Activated CD8-positive, alpha-beta memory T cell treated with anti-CD3 and anti-CD28 coated beads, Interleukin-2, amount 10 ng/mL, durations not matched to agents 7 days and 5 days (primary cell): ENCODE results near the gene ADAMTS12. TPM values are rescaled to one million over a fixed set of nuclear protein-coding genes. Genes with fewer than 3 reads are reported as not detected.

Experiments
- ATAC-seq: fragments of 150-1000 bp; cut with Tn5 transposase; one replicate; pipeline ENCODE4 v1.10.0; 2021; ENCODE audit warnings: moderate library complexity
- CTCF ChIA-PET: fragments of 350-600 bp; sonication (Branson Sonifier 250); formaldehyde crosslinking; loops from one replicate; lab custom pipeline; 2021; ENCODE audit warnings: antibody characterized with exemption; lab: Charles Lee
- DNase-seq: peaks from one replicate; pipeline ENCODE4 v3.0.0-alpha.2; 2020
- H3K27ac Mint-ChIP-seq: one replicate; pipeline ENCODE4 v1.8.0; 2021; ENCODE audit warnings: mild to moderate bottlenecking, mixed read lengths
- H3K27me3 Mint-ChIP-seq: one replicate; pipeline ENCODE4 v1.8.0; 2021; ENCODE audit warnings: mixed read lengths
- H3K36me3 Mint-ChIP-seq: one replicate; pipeline ENCODE4 v1.8.0; 2021; ENCODE audit warnings: mild to moderate bottlenecking, mixed read lengths
- H3K4me1 Mint-ChIP-seq: one replicate; pipeline ENCODE4 v1.8.0; 2021; ENCODE audit warnings: mixed read lengths
- H3K4me3 Mint-ChIP-seq: one replicate; pipeline ENCODE4 v1.8.0; 2021; ENCODE audit warnings: mild to moderate bottlenecking, moderate library complexity, mixed read lengths
- H3K9me3 Mint-ChIP-seq: one replicate; pipeline ENCODE4 v1.8.0; 2022; ENCODE audit warnings: low read depth, mixed read lengths
- total RNA-seq, 2 experiments: library from RNA; stranded (reverse); gene quantifications; one replicate each; pipeline ENCODE4 v1.2.3, GENCODE V29; 2021

Gene ADAMTS12
- total RNA-seq, 2 experiments from 2014 or later = not detected

DNA sequence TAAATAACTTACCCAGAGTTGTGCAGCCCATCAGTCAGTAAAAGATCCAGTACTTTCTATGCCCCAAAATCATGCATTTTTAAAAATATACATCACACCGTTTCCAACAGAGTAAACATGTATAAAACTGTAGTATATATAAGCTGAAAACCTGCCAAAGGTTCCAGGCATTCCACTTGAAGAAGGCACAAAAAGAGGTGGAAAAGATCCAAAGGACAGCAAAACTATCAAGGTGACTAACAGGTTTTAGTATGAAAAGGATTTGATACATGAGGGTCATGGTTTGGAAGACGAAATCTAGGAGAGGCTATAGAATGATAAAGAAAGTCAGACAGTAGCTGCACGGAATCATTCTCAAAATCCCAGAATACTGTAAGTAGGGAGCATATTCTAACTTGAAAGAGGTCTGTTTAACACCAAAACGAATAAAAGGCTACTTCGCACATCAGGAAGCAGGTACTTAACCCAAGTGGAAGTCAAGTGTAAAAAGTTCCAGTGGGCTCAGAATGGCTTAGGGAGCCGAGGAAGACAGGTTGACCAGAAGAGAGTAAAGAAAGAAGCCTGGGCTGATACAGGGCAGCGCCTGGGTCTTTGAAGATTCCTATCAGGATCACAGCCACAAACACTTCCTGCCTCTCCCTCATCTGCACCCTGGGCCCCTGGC is 207.2 kb downstream of the ADAMTS12 start:
- H3K4me3 Mint-ChIP-seq = no peak overlapping the region
- no peaks in the 10 kb centered on the region for H3K36me3 Mint-ChIP-seq
- CTCF ChIA-PET = no interaction called here
- no peaks in the 10 kb centered on the region for H3K4me1 Mint-ChIP-seq
- no peaks in the 10 kb centered on the region for H3K9me3 Mint-ChIP-seq
- peaks cover 3% of the 10 kb centered on the region for H3K27me3 Mint-ChIP-seq
- H3K27ac Mint-ChIP-seq = no peak overlapping the region
- no peak for ATAC-seq
- no peak for DNase-seq

- no peak for DNase-seq
- no peak for ATAC-seq
- no peak overlapping the region for H3K4me3 Mint-ChIP-seq
- no peak overlapping the region for H3K27ac Mint-ChIP-seq
- CTCF ChIA-PET = no interaction called here
- H3K27me3 Mint-ChIP-seq = peaks cover 3% of the 10 kb centered on the region
- no peaks in the 10 kb centered on the region for H3K4me1 Mint-ChIP-seq
- H3K36me3 Mint-ChIP-seq = no peaks in the 10 kb centered on the region
- no peaks in the 10 kb centered on the region for H3K9me3 Mint-ChIP-seq
Measured at GRCh38 chr5:33679791-33680190, 212.0 kb downstream of the ADAMTS12 start.

DNA sequence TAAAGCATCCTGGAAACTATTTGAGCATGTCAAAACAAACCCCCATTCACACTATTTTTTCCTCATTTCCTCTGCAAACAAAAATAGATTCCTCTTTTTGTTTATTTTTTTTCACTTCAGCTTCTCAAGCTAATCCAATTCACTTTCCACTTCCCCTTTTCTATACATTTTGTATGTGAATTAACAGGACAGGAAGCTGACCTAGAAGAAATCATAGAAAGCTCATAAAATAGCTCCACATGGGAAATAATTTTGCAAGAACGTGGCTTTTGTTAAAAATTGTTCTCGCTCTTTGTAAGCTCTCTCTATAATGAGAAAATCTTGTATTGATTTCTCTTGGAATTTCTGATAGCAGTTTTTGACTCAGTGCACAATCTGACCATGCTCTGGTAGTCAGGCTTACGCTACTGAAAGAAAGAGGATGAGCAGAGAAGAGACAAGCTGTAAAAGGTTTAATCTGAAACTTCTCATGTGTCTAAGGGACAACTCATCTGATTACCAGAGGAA is 215.8 kb downstream of the ADAMTS12 start:
- Mint-ChIP-seq H3K4me1 (no peaks in the 10 kb centered on the region), H3K36me3 (no peaks in the 10 kb centered on the region), H3K4me3 (no peak overlapping the region), H3K9me3 (no peaks in the 10 kb centered on the region), H3K27ac (no peak overlapping the region), H3K27me3 (no peaks in the 10 kb centered on the region)
- ATAC-seq (no peak), DNase-seq (no peak)
- CTCF ChIA-PET = no interaction called here

- no peak for DNase-seq
- H3K27ac Mint-ChIP-seq = no peak overlapping the region
- no peak overlapping the region for H3K4me3 Mint-ChIP-seq
- no peaks in the 10 kb centered on the region for H3K36me3 Mint-ChIP-seq
- ATAC-seq = no peak
- no peaks in the 10 kb centered on the region for H3K9me3 Mint-ChIP-seq
- CTCF ChIA-PET = no interaction called here
- H3K4me1 Mint-ChIP-seq = no peaks in the 10 kb centered on the region
- no peaks in the 10 kb centered on the region for H3K27me3 Mint-ChIP-seq
Measured at GRCh38 chr5:33671700-33672291, 220.0 kb downstream of the ADAMTS12 start.

DNA sequence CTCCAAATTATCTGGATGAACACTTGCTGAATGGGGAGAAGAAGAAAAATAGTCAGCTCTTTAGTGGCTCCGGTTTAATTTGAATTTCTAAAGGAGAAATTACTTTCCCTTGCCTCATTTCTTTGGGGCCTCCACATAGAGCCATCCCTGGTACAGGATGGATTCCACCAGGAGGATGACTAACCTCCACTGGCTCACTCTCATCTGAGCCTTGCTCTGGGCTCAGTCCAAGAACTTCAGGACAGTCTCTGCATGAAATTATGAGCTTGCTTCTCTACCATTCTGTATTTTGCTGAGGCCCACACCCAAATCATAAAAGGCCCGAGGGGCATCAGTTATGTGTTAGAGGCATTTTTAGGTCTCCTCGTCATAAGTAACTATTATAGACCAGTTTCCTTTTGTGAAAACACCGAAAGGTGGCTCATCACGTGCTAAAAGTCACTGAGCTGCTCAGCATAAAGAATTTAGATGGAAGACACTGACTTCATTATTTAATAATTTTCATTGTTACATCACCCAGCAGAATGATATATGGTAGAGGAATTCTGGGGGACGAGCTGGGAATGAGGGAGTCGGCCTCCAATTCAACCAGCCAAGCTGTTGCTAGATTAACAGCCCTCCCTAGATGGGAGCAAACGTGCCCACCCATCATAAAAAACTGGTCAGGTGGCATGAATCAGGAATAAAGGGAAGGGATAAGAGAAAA is 228.9 kb downstream of the ADAMTS12 start:
- no peaks in the 10 kb centered on the region for H3K9me3 Mint-ChIP-seq
- H3K4me1 Mint-ChIP-seq = no peaks in the 10 kb centered on the region
- CTCF ChIA-PET = no interaction called here
- H3K27me3 Mint-ChIP-seq = peaks cover 2% of the 10 kb centered on the region
- DNase-seq = no peak
- ATAC-seq = no peak
- no peak overlapping the region for H3K27ac Mint-ChIP-seq
- no peaks in the 10 kb centered on the region for H3K36me3 Mint-ChIP-seq
- no peak overlapping the region for H3K4me3 Mint-ChIP-seq

DNA sequence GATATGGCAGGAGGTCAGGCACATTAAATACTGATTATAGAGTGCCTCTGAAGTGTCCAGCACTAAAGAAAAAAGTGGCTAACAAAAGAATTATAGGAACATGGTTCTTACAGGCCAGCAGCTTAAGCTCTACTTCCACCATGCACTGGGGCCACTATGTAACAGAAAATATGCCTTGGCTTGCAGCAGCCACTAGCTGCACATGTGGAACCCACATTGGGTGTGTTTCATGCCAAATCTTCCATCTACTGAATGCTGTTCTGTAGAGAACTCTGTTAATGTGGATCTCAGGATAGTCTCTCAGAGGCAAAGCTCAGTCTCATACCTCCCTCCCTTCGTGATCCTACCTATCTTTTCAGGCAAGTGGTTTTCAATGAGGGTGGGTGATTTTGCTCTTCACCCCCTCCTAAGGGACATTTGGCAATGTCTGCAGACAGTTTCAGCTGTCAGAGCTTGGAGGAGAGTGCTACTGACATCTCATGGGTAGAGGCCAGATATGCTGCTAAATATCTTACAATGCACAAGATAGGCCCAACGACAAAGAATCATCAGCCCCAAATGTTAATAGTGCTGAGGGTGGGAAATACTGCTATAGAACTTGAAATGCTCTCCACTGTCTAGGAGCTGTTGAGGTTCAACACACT is 232.1 kb downstream of the ADAMTS12 start:
- H3K27ac Mint-ChIP-seq = no peak overlapping the region
- no peaks in the 10 kb centered on the region for H3K36me3 Mint-ChIP-seq
- H3K9me3 Mint-ChIP-seq = no peaks in the 10 kb centered on the region
- peaks cover 2% of the 10 kb centered on the region for H3K27me3 Mint-ChIP-seq
- H3K4me3 Mint-ChIP-seq = no peak overlapping the region
- DNase-seq = no peak
- CTCF ChIA-PET = no interaction called here
- H3K4me1 Mint-ChIP-seq = no peaks in the 10 kb centered on the region
- ATAC-seq = no peak

DNA sequence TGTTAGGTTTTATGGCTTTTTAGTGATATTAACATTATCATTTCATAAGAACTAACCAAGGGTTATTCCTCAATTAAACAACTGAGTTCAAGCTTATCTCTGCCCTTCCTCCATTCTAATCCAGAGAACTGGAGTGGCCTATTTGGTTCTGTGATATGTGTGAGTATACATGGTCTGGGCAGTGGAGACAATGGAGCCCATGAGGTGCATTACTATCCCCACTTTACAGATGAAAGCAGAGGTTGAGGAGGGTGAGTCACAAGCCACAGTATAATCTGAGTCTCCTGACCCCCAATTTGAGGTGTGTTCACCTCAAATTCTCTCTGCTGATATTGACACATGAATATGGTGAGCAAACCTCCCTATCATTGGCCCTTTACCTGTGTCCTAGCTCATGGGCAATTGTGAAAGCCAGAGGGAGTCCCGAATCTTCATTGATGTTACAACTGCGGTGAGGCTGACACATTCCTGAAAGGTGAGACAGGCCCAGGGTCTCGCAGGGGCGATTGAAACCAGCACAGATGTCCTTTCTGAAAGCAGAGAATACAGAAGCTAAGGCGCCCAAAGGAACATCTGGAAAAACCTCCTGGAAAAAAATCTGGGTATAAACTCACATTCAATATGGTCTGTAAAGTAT is 233.9 kb downstream of the ADAMTS12 start:
- DNase-seq = no peak
- Mint-ChIP-seq H3K4me3 (no peak overlapping the region), H3K9me3 (no peaks in the 10 kb centered on the region), H3K27ac (no peak overlapping the region), H3K27me3 (no peaks in the 10 kb centered on the region), H3K4me1 (no peaks in the 10 kb centered on the region), H3K36me3 (no peaks in the 10 kb centered on the region)
- ATAC-seq = no peak
- CTCF ChIA-PET = no interaction called here

DNA sequence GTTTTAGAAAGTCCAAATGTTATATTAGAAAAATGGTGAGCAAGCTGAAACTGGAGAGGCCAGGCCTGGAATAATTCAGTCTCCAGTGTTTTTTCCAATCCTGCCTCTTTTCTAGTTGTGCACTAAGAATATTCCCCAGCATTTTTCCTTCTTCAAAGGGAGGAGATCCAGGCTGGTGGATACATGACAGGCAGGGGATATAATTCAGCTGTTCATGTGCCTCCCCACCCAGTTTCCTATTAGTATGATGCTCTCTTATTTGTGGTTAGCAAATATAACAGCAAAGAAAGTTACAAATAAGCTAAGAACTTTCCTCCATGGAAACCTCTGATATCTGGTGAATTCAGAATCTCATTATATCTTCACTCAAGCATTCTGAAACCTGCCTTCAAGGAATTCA is 234.6 kb downstream of the ADAMTS12 start:
- CTCF ChIA-PET = interaction anchor here (0.6 kb wide), 1 partner anchor 543 kb away, joined by 3 read pairs; no protein-coding TSS in a partner anchor
- no peak overlapping the region for H3K27ac Mint-ChIP-seq
- DNase-seq (no peak), ATAC-seq (no peak)
- H3K4me3 Mint-ChIP-seq = no peak overlapping the region
- H3K27me3 Mint-ChIP-seq = no peaks in the 10 kb centered on the region
- H3K9me3 Mint-ChIP-seq = no peaks in the 10 kb centered on the region
- no peaks in the 10 kb centered on the region for H3K4me1 Mint-ChIP-seq
- no peaks in the 10 kb centered on the region for H3K36me3 Mint-ChIP-seq

GRCh38 chr5:33650911-33651310 is 240.9 kb downstream of the ADAMTS12 start:
- ATAC-seq = no peak

GRCh38 chr5:33649549-33650482 is 242.0 kb downstream of the ADAMTS12 start:
- CTCF ChIA-PET = no interaction called here
- ATAC-seq (no peak), DNase-seq (no peak)
- Mint-ChIP-seq H3K36me3 (no peaks in the 10 kb centered on the region), H3K27me3 (no peaks in the 10 kb centered on the region), H3K27ac (no peak overlapping the region), H3K4me1 (no peaks in the 10 kb centered on the region), H3K4me3 (no peak overlapping the region), H3K9me3 (no peaks in the 10 kb centered on the region)

More at GRCh38 chr5:33650911-33651310, 240.9 kb downstream of the ADAMTS12 start:
- Mint-ChIP-seq H3K36me3 (no peaks in the 10 kb centered on the region), H3K27me3 (no peaks in the 10 kb centered on the region), H3K27ac (no peak overlapping the region), H3K4me1 (no peaks in the 10 kb centered on the region), H3K4me3 (no peak overlapping the region), H3K9me3 (no peaks in the 10 kb centered on the region)
- no peak for DNase-seq
- CTCF ChIA-PET = no interaction called here

DNA sequence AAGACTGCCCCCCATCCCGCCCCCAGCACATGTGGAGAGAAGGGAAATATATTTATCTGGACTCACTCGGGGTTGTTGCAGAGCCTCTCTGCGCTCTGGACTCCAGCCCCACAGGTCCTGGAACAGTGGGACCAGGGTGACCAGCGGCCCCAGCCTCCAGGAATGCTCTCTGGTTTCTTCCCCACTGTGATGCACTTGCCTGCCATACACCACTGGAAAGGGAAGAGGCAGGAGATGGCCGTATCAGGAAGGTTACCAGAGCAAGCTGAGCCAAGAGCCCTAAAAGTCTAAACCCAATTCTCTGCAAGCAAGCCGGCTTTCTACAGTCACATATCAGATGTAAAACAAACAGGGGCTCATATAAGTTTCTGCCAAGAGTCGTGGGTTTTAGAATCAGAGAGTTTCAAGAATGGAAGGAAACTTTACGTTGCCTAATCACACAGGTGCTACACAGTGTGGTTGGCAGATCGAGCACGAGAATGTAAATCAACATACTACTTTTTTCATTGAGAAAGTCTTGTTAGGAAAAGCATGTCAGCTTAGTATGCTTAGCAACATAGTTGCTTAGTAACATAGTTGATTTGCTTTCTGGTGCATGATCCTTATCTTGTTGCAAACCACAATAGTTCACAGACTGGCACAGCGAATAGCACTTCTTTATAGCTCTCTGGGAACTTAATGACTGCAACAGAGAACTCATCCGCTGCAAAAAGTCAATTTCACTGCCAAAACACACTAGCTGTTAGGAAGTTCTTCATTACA is 249.9 kb downstream of the ADAMTS12 start:
- CTCF ChIA-PET = no interaction called here
- DNase-seq (no peak), ATAC-seq (peak; percentile 39)
- H3K4me3 Mint-ChIP-seq = no peak overlapping the region
- H3K27ac Mint-ChIP-seq = no peak overlapping the region
- H3K4me1 Mint-ChIP-seq = no peaks in the 10 kb centered on the region
- no peaks in the 10 kb centered on the region for H3K36me3 Mint-ChIP-seq
- H3K9me3 Mint-ChIP-seq = peaks cover 2% of the 10 kb centered on the region
- H3K27me3 Mint-ChIP-seq = no peaks in the 10 kb centered on the region

DNA sequence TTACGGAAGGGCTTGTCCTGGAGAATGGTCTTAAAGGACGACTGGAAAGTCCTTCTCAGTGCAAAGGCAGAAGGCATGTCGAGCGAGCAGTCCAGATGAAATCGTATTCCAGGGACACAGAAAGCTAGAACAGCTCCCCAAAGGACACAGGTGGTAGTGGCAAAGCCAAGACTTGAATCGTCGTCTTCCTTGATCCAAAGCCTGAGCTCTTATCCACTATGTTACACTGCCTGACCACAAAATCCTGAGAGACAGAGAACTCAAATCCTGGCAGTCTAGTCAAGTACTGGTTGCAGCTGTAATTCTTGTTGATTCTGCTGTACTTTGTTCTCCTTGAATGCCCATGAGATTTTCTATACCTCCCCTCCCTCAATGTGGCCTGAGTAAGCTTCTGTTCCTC is 252.3 kb downstream of the ADAMTS12 start:
- H3K9me3 Mint-ChIP-seq = peaks cover 2% of the 10 kb centered on the region

More for the DNA sequence above, 252.3 kb downstream of the ADAMTS12 start:
- no peak for DNase-seq
- Mint-ChIP-seq H3K27ac (no peak overlapping the region), H3K4me1 (no peaks in the 10 kb centered on the region), H3K27me3 (no peaks in the 10 kb centered on the region), H3K36me3 (no peaks in the 10 kb centered on the region), H3K4me3 (no peak overlapping the region)
- ATAC-seq = no peak
- CTCF ChIA-PET = no interaction called here
